Adrenal gland (tissue), 12 donors: ENCODE data around the gene MDP1. TPM values are rescaled to one million over a fixed set of nuclear protein-coding genes. Genes with fewer than 3 reads are reported as not detected.
"Not testable (repeated sequence)": the region's sequence is repeated elsewhere in the genome, so short reads cannot be mapped to it uniquely, and the experiment has no call there.

Experiments
- DNase-seq, 7 donors: peaks; one replicate each; pipeline ENCODE4 v3.0.0-alpha.2; 2019 to 2020
- H3K27ac ChIP-seq, 5 donors: fragments of 200-600 bp; sonication (generic) in 4 of 5; 1 replicate in 3 of 5; 2 replicates in 2 of 5; pipeline versions ENCODE4 v1.5.1 to v1.8.0; 2016 to 2020; ENCODE audit warnings: mild to moderate bottlenecking in 1 of 5
- H3K27me3 ChIP-seq: fragments of 200-600 bp; 2 replicates; pipeline ENCODE4 v1.8.0; 2021
- H3K36me3 ChIP-seq, 2 donors: fragments of 200-600 bp; replicated peaks in 1 of 2; 1 replicate in 1 of 2; 2 replicates in 1 of 2; pipeline versions ENCODE4 v1.5.1 to v1.8.0; 2018 to 2022
- H3K4me1 ChIP-seq, 2 donors: fragments of 200-600 bp; replicated peaks in 1 of 2; 1 replicate in 1 of 2; 2 replicates in 1 of 2; pipeline versions ENCODE4 v1.5.1 to v1.8.0; 2018 to 2021
- H3K4me3 ChIP-seq, 4 donors: fragments of 200-600 bp; sonication (generic) in 3 of 4; one replicate each; pipeline ENCODE4 v1.5.1; 2016 to 2018
- H3K9me3 ChIP-seq, 3 donors: fragments of 200-600 bp; sonication (generic) in 1 of 3; replicated peaks in 1 of 3; 1 replicate in 2 of 3; 2 replicates in 1 of 3; pipeline versions ENCODE4 v1.5.1 to v1.8.0; 2016 to 2021
- CTCF ChIP-seq, 6 experiments: fragments of 450-650 bp in 4 of 6; fragments of 200-600 bp in 2 of 6; sonication (generic) in 1 of 6; IDR thresholded peaks; 1 replicate in 5 of 6; 2 replicates in 1 of 6; pipeline versions ENCODE4 v1.5.1 to v1.8.0; 2016 to 2021; ENCODE audit warnings: antibody characterized with exemption in 6 of 6, mild to moderate bottlenecking in 2 of 6, moderate library complexity in 1 of 6
- POLR2A ChIP-seq, 2 donors: fragments of 450-650 bp; IDR thresholded peaks; one replicate each; pipeline ENCODE4 v1.6.1; 2017; ENCODE audit warnings: antibody characterized with exemption in 2 of 2, mild to moderate bottlenecking in 2 of 2, moderate library complexity in 1 of 2
- WGBS, 4 donors: extraction: QIAGEN DNeasy Blood & Tissue Kit in 2 of 4; methylation state at CpG; one replicate each; pipeline versions ENCODE4 v1.1.5 to v1.1.7; 2013 to 2017; 5-methylcytosine and 5-hydroxymethylcytosine counted together
- intact Hi-C, 2 donors: fragments of 100-400 bp; cut with DNase I; formaldehyde crosslinking; loops; one replicate each; pipeline versions ENCODE4 v1.14.1 to v1.15.0; 2022 to 2023
- polyA plus RNA-seq, 3 donors: library from polyadenylated mRNA; stranded (reverse); fragments of 200-250 nt in 2 of 3; fragments of 350-450 nt in 1 of 3; fragmentation: Illumina TruSeq in 1 of 3; extraction: RNeasy Lipid Tissue Mini Kit (QIAGEN cat#74804) in 1 of 3; gene quantifications; one replicate each; pipeline ENCODE4 v1.2.3, GENCODE V29; 2013 to 2014
- total RNA-seq, 9 donors: library from RNA; depleted of rRNA in 4 of 9; stranded (reverse); fragments of >200 nt in 4 of 9; fragments of 120-200 nt in 1 of 9; fragmentation: NEBNext Ultra II Directional in 1 of 9; extraction: Animal tissue kit (Norgen Biotek cat#: 25700) in 1 of 9; gene quantifications; one replicate each; pipeline versions ENCODE4 v1.1.0 to v1.2.4, GENCODE V29; 2013 to 2023
- donor health status: healthy with polysubstance abuse.
- donor health status: Bipolar disorder and iron deficiency.
- donor health status: DM: yes; HTN: yes; CAD: no.
- donor health status: DM: no; HTN: no; CAD: no.
- donor health status: DM: no; HTN: no; CAD: no.
- donor health status: DM: yes; HTN: yes; CAD: no.

The MDP1 gene
- total and polyA plus RNA-seq, 12 donors, result 20.3 to 53.7 (median 33.6) TPM

GRCh38 chr14:24249230-24250021, 33.6 kb upstream of the MDP1 start:
- H3K9me3 ChIP-seq, result no peaks in the 10 kb centered on the region
- H3K36me3 ChIP-seq, result no peaks in the 10 kb centered on the region
- H3K4me3 ChIP-seq, result no peak overlapping the region
- 64 to 76% (median 71%) methylated on average over 10 to 13 of the region's 13 CpGs for WGBS, 4 donors
- TF ChIP-seq POLR2A (IDR thresholded peaks at IDR 0.05), result no peak
- no peak for TF ChIP-seq CTCF (IDR thresholded peaks at IDR 0.05)
- DNase-seq, result no peak
- no peak overlapping the region for H3K27ac ChIP-seq
- H3K27me3 ChIP-seq, result no peaks in the 10 kb centered on the region
- H3K4me1 ChIP-seq, result no peaks in the 10 kb centered on the region
- intact Hi-C loops, result loop anchor here in 1 of 2 donors (10.0 kb wide), 1 partner anchor 55 kb away; the partner anchor contains the start of gene CIDEB

GRCh38 chr14:24247422-24247821, 31.6 kb upstream of the MDP1 start:
- no peak overlapping the region for H3K4me3 ChIP-seq
- WGBS, 4 donors, result 63 to 73% (median 65%) methylated on average over 7 of the region's 7 CpGs
- H3K27me3 ChIP-seq, result no peaks in the 10 kb centered on the region
- DNase-seq, result peak in 1 of 7 donors; percentile 2
- no peak overlapping the region for H3K27ac ChIP-seq
- peaks cover 0 to 4% of the 10 kb centered on the region in 2 donors for H3K4me1 ChIP-seq
- intact Hi-C loops, result loop anchor here in 1 of 2 donors (10.0 kb wide), 1 partner anchor 57 kb away; the partner anchor contains the start of gene CIDEB
- no peaks in the 10 kb centered on the region for H3K9me3 ChIP-seq
- H3K36me3 ChIP-seq, result no peaks in the 10 kb centered on the region
- TF ChIP-seq CTCF (IDR thresholded peaks at IDR 0.05) (no peak), POLR2A (IDR thresholded peaks at IDR 0.05) (no peak)

GRCh38 chr14:24246765-24247212, 30.9 kb upstream of the MDP1 start:
- intact Hi-C loops, result loop anchor here in 1 of 2 donors (10.0 kb wide), 1 partner anchor 58 kb away; the partner anchor contains the start of gene CIDEB
- Histone ChIP-seq H3K27ac (no peak overlapping the region), H3K4me1 (peaks cover under 1 to 4% of the 10 kb centered on the region in 2 donors), H3K27me3 (no peaks in the 10 kb centered on the region), H3K36me3 (no peaks in the 10 kb centered on the region), H3K4me3 (no peak overlapping the region), H3K9me3 (no peaks in the 10 kb centered on the region)
- no peak for TF ChIP-seq CTCF (IDR thresholded peaks at IDR 0.05)
- no peak for TF ChIP-seq POLR2A (IDR thresholded peaks at IDR 0.05)
- WGBS, 4 donors, result 72 to 88% (median 82%) methylated on average over 3 of the region's 3 CpGs
- DNase-seq, result peak in 2 of 7 donors; percentile 1 to 4

- peak in 1 of 7 donors; percentile 5 for DNase-seq
- not testable (repeated sequence) for H3K27ac ChIP-seq, H3K9me3 ChIP-seq, H3K4me3 ChIP-seq, H3K27me3 ChIP-seq, H3K36me3 ChIP-seq
- intact Hi-C loops, result loop anchor here in 1 of 2 donors (10.0 kb wide), 1 partner anchor 59 kb away; the partner anchor contains the start of gene CIDEB
- peaks cover 15 to 18% of the 10 kb centered on the region in 2 donors for H3K4me1 ChIP-seq
- 83 to 87% (median 87%) methylated on average over 11 of the region's 11 CpGs for WGBS, 4 donors
Observed at GRCh38 chr14:24245350-24245749, 29.5 kb upstream of the MDP1 start.
